K562 (cell line): Measurements from ENCODE around the gene PGBD1. TPM values are rescaled to one million over a fixed set of nuclear protein-coding genes. Genes with fewer than 3 reads are reported as not detected.
A peak's percentile ranks its signal among the peaks of the same experiment; 100 is the strongest.

Source experiments
- ATAC-seq: fragments of 200-7000 bp; cut with Tn5 transposase; 3 replicates; pipeline ENCODE4 v1.9.1; 2020; ENCODE audit warnings: moderate library complexity
- BruUV-seq: library from RNA; stranded (reverse); fragments of 400-500 nt; replicated peaks from 2 replicates; lab custom pipeline; 2021; lab: Mats Ljungman, UMichigan
- CTCF ChIA-PET: fragments of 300-600 bp; formaldehyde crosslinking; extraction: SDS; loops from one replicate; lab custom pipeline; 2021; ENCODE audit warnings: low intra/inter-chr PET ratio; lab: Yijun Ruan, JAX
- POLR2A ChIA-PET: fragments of 300-600, 350-650 bp; sonication (Branson Sonifier 250); formaldehyde crosslinking; extraction: SDS; loops from one replicate; lab custom pipeline; 2021; ENCODE audit warnings: antibody characterized with exemption, inconsistent platforms; lab: Yijun Ruan, JAX
- DNase-seq, 4 experiments: peaks; one replicate each; pipeline versions ENCODE4 v3.0.0 to v3.0.0-alpha.2; 2011 to 2018; ENCODE audit warnings: low spot score in 3 of 4, mixed read lengths in 3 of 4; ENCODE audit errors: extremely low read depth in 1 of 4
- FAIRE-seq: peaks from 2 replicates; lab custom pipeline; 2011; peaks lifted over from hg19 to GRCh38; lab: Jason Lieb, UNC
- H2AFZ ChIP-seq: 2 replicates; pipeline ENCODE4 v1.6.0; 2011; ENCODE audit warnings: low read depth, low read length, control low read depth, inconsistent platforms
- H3K27ac ChIP-seq: fragments of 200-600 bp; 3 replicates; pipeline ENCODE4 v1.8.0; 2011; ENCODE audit warnings: low read depth, mild to moderate bottlenecking, control low read depth, inconsistent platforms, low read length, moderate library complexity, mixed read lengths; ENCODE audit errors: extremely low read depth
- H3K27me3 ChIP-seq, 2 experiments: fragments of 300-600 bp in 1 of 2; 2 replicates in 1 of 2; 3 replicates in 1 of 2; pipeline versions ENCODE4 v1.6.0 to v1.8.0; 2011; ENCODE audit warnings: inconsistent platforms in 2 of 2, low read length in 2 of 2, mild to moderate bottlenecking in 1 of 2, mixed read lengths in 1 of 2, moderate library complexity in 1 of 2; ENCODE audit not compliant: control insufficient read depth in 2 of 2, insufficient read depth in 2 of 2
- H3K36me3 ChIP-seq: fragments of 300-600 bp; 3 replicates; pipeline ENCODE4 v1.8.0; 2011; ENCODE audit warnings: mild to moderate bottlenecking, low read length, inconsistent platforms; ENCODE audit not compliant: control insufficient read depth, insufficient read depth
- H3K4me1 ChIP-seq, 2 experiments: fragments of 200-600 bp in 1 of 2; replicated peaks in 1 of 2; 2 replicates in 1 of 2; 3 replicates in 1 of 2; pipeline versions ENCODE4 v1.5.1 to v1.8.0; 2011; ENCODE audit warnings: inconsistent platforms in 2 of 2, low read length in 2 of 2, mild to moderate bottlenecking in 1 of 2, mixed read lengths in 1 of 2, moderate library complexity in 1 of 2; ENCODE audit not compliant: control insufficient read depth in 2 of 2, insufficient read depth in 2 of 2
- H3K4me2 ChIP-seq: 2 replicates; pipeline ENCODE4 v1.6.1; 2011; ENCODE audit warnings: low read length, control low read depth, inconsistent platforms, mixed read lengths; ENCODE audit not compliant: insufficient read depth
- H3K4me3 ChIP-seq: fragments of 200-600 bp; sonication (generic), shearing (Covaris generic); 2 replicates; pipeline ENCODE4 v1.5.1; 2016; ENCODE audit warnings: control low read depth, inconsistent platforms
- H3K79me2 ChIP-seq: fragments of 200-600 bp; 3 replicates; pipeline ENCODE4 v1.8.0; 2011; ENCODE audit warnings: low read length, inconsistent platforms; ENCODE audit not compliant: control insufficient read depth, insufficient read depth
- H3K9ac ChIP-seq, 2 experiments: 2 replicates each; pipeline versions ENCODE4 v1.6.0 to v1.6.1; 2011; ENCODE audit warnings: low read depth in 2 of 2, low read length in 2 of 2, control low read depth in 1 of 2, inconsistent platforms in 1 of 2, mild to moderate bottlenecking in 1 of 2, mixed read lengths in 1 of 2; ENCODE audit not compliant: insufficient read depth in 1 of 2
- H3K9me1 ChIP-seq: one replicate; pipeline ENCODE4 v1.6.0; 2011; ENCODE audit warnings: inconsistent platforms, mild to moderate bottlenecking, low read length, moderate library complexity; ENCODE audit not compliant: control insufficient read depth, insufficient read depth
- H3K9me3 ChIP-seq: replicated peaks from 2 replicates; pipeline ENCODE4 v1.5.1; 2011; ENCODE audit warnings: low read depth, low read length, inconsistent platforms; ENCODE audit not compliant: control insufficient read depth, insufficient read depth
- H4K20me1 ChIP-seq: replicated peaks from 2 replicates; pipeline ENCODE4 v1.6.1; 2011; ENCODE audit warnings: low read length, inconsistent platforms, mixed read lengths; ENCODE audit not compliant: control insufficient read depth, insufficient read depth
- GATAD2B ChIP-seq: fragments of 450-650 bp; IDR thresholded peaks from 2 replicates; pipeline ENCODE4 v1.6.1; 2017; ENCODE audit warnings: mild to moderate bottlenecking, borderline replicate concordance
- HNRNPL ChIP-seq: fragments of 200-400 bp; formaldehyde crosslinking; IDR thresholded peaks from 2 replicates; pipeline ENCODE4 v1.6.1; 2017; ENCODE audit warnings: low read depth, mild to moderate bottlenecking, low read length
- SMARCB1 ChIP-seq: IDR thresholded peaks from 2 replicates; pipeline ENCODE4 v1.6.1; 2011; ENCODE audit warnings: improper control_type of control experiment, low read depth; ENCODE audit not compliant: insufficient read length
- TEAD4 ChIP-seq, 2 experiments: sonication (generic) in 1 of 2; formaldehyde crosslinking in 1 of 2; IDR thresholded peaks; 2 replicates each; pipeline versions ENCODE4 v1.6.1 to v1.8.0; 2012 to 2022; ENCODE audit warnings: borderline replicate concordance in 1 of 2, inconsistent platforms in 1 of 2, low read length in 1 of 2, mild to moderate bottlenecking in 1 of 2, missing genetic modification reagents in 1 of 2
- TSC22D4 ChIP-seq: fragments of 450-650 bp; IDR thresholded peaks from 2 replicates; pipeline ENCODE4 v1.6.1; 2016; ENCODE audit warnings: missing genetic modification characterization, missing biosample characterization, control low read depth
- U2AF1 ChIP-seq: fragments of 200-400 bp; formaldehyde crosslinking; optimal IDR thresholded peaks from 2 replicates; pipeline ENCODE3; 2017; ENCODE audit warnings: mild to moderate bottlenecking, low read depth, low read length, moderate library complexity
- XRCC5 ChIP-seq: fragments of 200-400 bp; formaldehyde crosslinking; IDR thresholded peaks from 2 replicates; pipeline ENCODE4 v1.6.1; 2017; ENCODE audit warnings: low read depth, mild to moderate bottlenecking, low read length
- ZBTB7A ChIP-seq: IDR thresholded peaks from 2 replicates; pipeline ENCODE4 v1.6.1; 2011; ENCODE audit warnings: low read depth, mild to moderate bottlenecking, low read length, moderate library complexity, borderline replicate concordance; ENCODE audit not compliant: control insufficient read depth
- ZFP1 ChIP-seq: fragments of 450-650 bp; formaldehyde crosslinking; IDR thresholded peaks from 2 replicates; pipeline ENCODE4 v1.4.0; 2020; ENCODE audit warnings: mild to moderate bottlenecking, mixed read lengths
- ZNF146 ChIP-seq: IDR thresholded peaks from one replicate; pipeline ENCODE4 v1.6.1; 2018; ENCODE audit warnings: missing compliant biosample characterization; ENCODE audit not compliant: unreplicated experiment
- ZNF174 ChIP-seq: fragments of 250-450 bp; sonication (Bioruptor Pico); IDR thresholded peaks from 2 replicates; pipeline ENCODE4 v1.4.0; 2020; ENCODE audit warnings: mild to moderate bottlenecking
- ZNF766 ChIP-seq: fragments of 200-800 bp; sonication (Bioruptor generic); conservative IDR thresholded peaks from 2 replicates; pipeline ENCODE4 v1.6.1; 2016; ENCODE audit warnings: missing genetic modification characterization, missing compliant biosample characterization
- WGBS: fragments of 100-300 bp; shearing (Covaris generic); methylation state at CpG from one replicate; pipeline ENCODE4 v1.1.6; 2016; ENCODE audit warnings: low coverage, mixed read lengths; ENCODE audit not compliant: insufficient coverage; ENCODE audit errors: missing lambda C conversion rate; 5-methylcytosine and 5-hydroxymethylcytosine counted together
- in situ Hi-C: fragments of 300-500 bp; cut with MboI; formaldehyde crosslinking; loops from 4 replicates; pipeline ENCODE4 v1.15.0; 2018; ENCODE audit warnings: inconsistent platforms, mixed read lengths
- intact Hi-C: fragments of 100-400 bp; cut with micrococcal nuclease; formaldehyde crosslinking; loops from 2 replicates; pipeline ENCODE4 v1.14.2; 2022
- polyA plus RNA-seq, 8 experiments: library from polyadenylated mRNA; depleted of rRNA in 4 of 8; stranded (reverse) in 5 of 8; unstranded in 3 of 8; fragments of >200 nt; fragmentation: Nextera tagmentation in 2 of 8; fragmentation: Illumina TruSeq in 1 of 8; extraction: Ambion mirVana in 2 of 8; extraction: Trizol in 1 of 8; gene quantifications; 2 replicates each; pipeline versions ENCODE4 v1.2.1 to v1.2.3, GENCODE V29; 2011 to 2014; ENCODE audit warnings: inconsistent platforms in 1 of 8, missing spikeins in 1 of 8
- total RNA-seq, 7 experiments: library from RNA; depleted of rRNA in 6 of 7; stranded (reverse); fragments of >200 nt in 6 of 7; fragmentation: Illumina TruSeq in 2 of 7; extraction: Trizol in 2 of 7; gene quantifications; 2 replicates each; pipeline versions ENCODE4 v1.2.1 to v1.2.3, GENCODE V29; 2011 to 2021; ENCODE audit warnings: low replicate concordance in 1 of 7
- TF ChIP-seq, protein P1 (sequence below): fragments of 450-650 bp; IDR thresholded peaks from 2 replicates; pipeline ENCODE4 v1.6.1; 2016; ENCODE audit warnings: mild to moderate bottlenecking, moderate library complexity

The PGBD1 gene
- total and polyA plus RNA-seq, 9 of the 15 experiments (the other 6 are each of a cell fraction or from before 2014, with no cell fraction given), result 3.3 to 9.0 (median 7.3) TPM

DNA sequence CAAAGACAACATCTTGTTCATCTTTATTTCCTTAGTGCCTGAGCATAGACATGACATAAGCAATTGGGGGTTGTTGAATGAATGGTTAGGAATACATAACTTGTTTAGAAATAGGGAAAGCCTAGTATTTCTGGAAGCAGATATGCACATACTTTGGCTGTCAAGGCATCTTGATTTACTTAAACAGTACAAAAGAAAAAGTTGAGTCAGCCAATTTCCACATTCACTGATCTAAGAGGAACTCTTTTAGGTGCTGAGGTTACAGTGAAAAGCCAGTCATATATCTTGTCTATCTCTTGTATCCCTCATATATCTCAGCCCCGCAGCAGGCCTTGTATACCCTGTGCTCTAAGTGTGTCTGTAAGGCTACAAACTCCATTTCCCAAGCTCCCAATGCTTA lies 40.9 kb upstream of the PGBD1 start:
- Histone ChIP-seq H3K4me2 (no peak overlapping the region), H3K79me2 (no peaks in the 10 kb centered on the region), H3K9me1 (no peaks in the 10 kb centered on the region), H2AFZ (no peak overlapping the region), H3K36me3 (peaks cover 20% of the 10 kb centered on the region; the same call in 2 of the 3 replicates), H3K27me3 (no peaks in the 10 kb centered on the region), H3K27ac (no peak overlapping the region), H3K9me3 (no peaks in the 10 kb centered on the region), H4K20me1 (no peaks in the 10 kb centered on the region), H3K9ac (no peak overlapping the region), H3K4me3 (no peak overlapping the region), H3K4me1 (no peaks in the 10 kb centered on the region)
- FAIRE-seq (no peak), ATAC-seq (peak; percentile 76), DNase-seq (no peak)
- in situ Hi-C loops (no loop called here), intact Hi-C loops (no loop called here)
- 29% methylated on average over 1 of the region's 1 CpG for WGBS
- ChIA-PET POLR2A (interaction anchor here (0.9 to 1.1 kb wide), 3 partner anchors 9 to 95 kb away, joined by 3 read pairs; no protein-coding TSS in a partner anchor), CTCF (no interaction called here)
- no TSS peak for BruUV-seq
- TF ChIP-seq ZNF174 (CRISPR knock-in tag) (no peak), GATAD2B (no peak), U2AF1 (no peak), ZNF146 (no peak), ZFP1 (no peak), HNRNPL (no peak), ZNF766 (no peak), TSC22D4 (tag) (no peak), XRCC5 (no peak), TEAD4 (IDR thresholded peaks at IDR 0.05; ENCODE audit: low read length) (no peak), TEAD4 (CRISPR knock-in tag; IDR thresholded peaks at IDR 0.05; ENCODE audit: borderline replicate concordance) (no peak), SMARCB1 (no peak), ZBTB7A (no peak)
- TF ChIP-seq, protein P1, sequence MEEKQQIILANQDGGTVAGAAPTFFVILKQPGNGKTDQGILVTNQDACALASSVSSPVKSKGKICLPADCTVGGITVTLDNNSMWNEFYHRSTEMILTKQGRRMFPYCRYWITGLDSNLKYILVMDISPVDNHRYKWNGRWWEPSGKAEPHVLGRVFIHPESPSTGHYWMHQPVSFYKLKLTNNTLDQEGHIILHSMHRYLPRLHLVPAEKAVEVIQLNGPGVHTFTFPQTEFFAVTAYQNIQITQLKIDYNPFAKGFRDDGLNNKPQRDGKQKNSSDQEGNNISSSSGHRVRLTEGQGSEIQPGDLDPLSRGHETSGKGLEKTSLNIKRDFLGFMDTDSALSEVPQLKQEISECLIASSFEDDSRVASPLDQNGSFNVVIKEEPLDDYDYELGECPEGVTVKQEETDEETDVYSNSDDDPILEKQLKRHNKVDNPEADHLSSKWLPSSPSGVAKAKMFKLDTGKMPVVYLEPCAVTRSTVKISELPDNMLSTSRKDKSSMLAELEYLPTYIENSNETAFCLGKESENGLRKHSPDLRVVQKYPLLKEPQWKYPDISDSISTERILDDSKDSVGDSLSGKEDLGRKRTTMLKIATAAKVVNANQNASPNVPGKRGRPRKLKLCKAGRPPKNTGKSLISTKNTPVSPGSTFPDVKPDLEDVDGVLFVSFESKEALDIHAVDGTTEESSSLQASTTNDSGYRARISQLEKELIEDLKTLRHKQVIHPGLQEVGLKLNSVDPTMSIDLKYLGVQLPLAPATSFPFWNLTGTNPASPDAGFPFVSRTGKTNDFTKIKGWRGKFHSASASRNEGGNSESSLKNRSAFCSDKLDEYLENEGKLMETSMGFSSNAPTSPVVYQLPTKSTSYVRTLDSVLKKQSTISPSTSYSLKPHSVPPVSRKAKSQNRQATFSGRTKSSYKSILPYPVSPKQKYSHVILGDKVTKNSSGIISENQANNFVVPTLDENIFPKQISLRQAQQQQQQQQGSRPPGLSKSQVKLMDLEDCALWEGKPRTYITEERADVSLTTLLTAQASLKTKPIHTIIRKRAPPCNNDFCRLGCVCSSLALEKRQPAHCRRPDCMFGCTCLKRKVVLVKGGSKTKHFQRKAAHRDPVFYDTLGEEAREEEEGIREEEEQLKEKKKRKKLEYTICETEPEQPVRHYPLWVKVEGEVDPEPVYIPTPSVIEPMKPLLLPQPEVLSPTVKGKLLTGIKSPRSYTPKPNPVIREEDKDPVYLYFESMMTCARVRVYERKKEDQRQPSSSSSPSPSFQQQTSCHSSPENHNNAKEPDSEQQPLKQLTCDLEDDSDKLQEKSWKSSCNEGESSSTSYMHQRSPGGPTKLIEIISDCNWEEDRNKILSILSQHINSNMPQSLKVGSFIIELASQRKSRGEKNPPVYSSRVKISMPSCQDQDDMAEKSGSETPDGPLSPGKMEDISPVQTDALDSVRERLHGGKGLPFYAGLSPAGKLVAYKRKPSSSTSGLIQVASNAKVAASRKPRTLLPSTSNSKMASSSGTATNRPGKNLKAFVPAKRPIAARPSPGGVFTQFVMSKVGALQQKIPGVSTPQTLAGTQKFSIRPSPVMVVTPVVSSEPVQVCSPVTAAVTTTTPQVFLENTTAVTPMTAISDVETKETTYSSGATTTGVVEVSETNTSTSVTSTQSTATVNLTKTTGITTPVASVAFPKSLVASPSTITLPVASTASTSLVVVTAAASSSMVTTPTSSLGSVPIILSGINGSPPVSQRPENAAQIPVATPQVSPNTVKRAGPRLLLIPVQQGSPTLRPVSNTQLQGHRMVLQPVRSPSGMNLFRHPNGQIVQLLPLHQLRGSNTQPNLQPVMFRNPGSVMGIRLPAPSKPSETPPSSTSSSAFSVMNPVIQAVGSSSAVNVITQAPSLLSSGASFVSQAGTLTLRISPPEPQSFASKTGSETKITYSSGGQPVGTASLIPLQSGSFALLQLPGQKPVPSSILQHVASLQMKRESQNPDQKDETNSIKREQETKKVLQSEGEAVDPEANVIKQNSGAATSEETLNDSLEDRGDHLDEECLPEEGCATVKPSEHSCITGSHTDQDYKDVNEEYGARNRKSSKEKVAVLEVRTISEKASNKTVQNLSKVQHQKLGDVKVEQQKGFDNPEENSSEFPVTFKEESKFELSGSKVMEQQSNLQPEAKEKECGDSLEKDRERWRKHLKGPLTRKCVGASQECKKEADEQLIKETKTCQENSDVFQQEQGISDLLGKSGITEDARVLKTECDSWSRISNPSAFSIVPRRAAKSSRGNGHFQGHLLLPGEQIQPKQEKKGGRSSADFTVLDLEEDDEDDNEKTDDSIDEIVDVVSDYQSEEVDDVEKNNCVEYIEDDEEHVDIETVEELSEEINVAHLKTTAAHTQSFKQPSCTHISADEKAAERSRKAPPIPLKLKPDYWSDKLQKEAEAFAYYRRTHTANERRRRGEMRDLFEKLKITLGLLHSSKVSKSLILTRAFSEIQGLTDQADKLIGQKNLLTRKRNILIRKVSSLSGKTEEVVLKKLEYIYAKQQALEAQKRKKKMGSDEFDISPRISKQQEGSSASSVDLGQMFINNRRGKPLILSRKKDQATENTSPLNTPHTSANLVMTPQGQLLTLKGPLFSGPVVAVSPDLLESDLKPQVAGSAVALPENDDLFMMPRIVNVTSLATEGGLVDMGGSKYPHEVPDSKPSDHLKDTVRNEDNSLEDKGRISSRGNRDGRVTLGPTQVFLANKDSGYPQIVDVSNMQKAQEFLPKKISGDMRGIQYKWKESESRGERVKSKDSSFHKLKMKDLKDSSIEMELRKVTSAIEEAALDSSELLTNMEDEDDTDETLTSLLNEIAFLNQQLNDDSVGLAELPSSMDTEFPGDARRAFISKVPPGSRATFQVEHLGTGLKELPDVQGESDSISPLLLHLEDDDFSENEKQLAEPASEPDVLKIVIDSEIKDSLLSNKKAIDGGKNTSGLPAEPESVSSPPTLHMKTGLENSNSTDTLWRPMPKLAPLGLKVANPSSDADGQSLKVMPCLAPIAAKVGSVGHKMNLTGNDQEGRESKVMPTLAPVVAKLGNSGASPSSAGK, result no peak
